NB4 (cell line): Measurements from ENCODE around the gene SLC47A2.

Source experiments
- CTCF ChIP-seq: IDR thresholded peaks from one replicate; pipeline ENCODE4 v1.5.1; 2012; ENCODE audit warnings: low read depth, low read length
- MYC ChIP-seq: IDR thresholded peaks from 2 replicates; pipeline ENCODE4 v1.6.1; 2011; ENCODE audit warnings: low read depth, low read length
- POLR2A ChIP-seq: IDR thresholded peaks from 2 replicates; pipeline ENCODE4 v1.6.1; 2011; ENCODE audit warnings: mild to moderate bottlenecking; ENCODE audit not compliant: insufficient read length; ENCODE audit errors: extremely low read depth

DNA sequence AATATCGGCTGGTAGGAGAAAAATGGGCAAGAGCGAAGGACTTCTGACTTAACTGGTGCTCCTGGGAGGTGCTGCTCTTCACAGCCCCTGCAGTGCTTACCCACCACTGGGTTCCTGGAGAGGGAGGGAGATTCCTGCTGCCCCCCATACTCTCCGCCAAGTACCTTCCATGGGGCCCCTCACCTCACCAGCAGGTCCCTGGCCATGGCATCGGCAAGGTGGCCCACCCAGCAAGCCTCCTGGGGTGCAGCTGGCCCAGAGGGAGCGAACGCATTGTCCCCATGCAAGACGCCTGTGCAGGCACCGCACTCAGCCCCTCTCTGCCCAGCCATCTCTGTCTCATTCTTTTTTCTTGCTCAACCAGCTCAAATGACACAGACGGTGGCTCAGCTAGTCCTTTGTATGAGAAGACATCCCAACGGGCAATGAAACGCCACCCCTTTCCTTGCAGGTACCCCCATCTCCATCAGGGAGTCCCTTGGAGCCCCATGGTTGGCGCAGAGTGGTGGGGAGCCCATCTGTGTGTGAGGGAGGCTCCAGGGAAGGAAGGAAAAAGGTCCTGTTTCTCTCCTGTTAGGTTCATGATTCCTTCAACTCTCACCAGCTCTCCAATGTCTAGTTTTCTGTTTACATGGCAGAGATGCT lies 41.3 kb upstream of the SLC47A2 start:
- TF ChIP-seq CTCF, result no peak
- TF ChIP-seq POLR2A, result no peak
- TF ChIP-seq MYC, result no peak
